Epithelial cell of proximal tubule (primary cell): Measurements from ENCODE around the gene DCAF7. TPM values are rescaled to one million over a fixed set of nuclear protein-coding genes. Genes with fewer than 3 reads are reported as not detected.
A peak's percentile ranks its signal among the peaks of the same experiment; 100 is the strongest.

ENCODE experiments used
- DNase-seq: peaks from one replicate; pipeline ENCODE4 v3.0.0-alpha.2; 2011; ENCODE audit warnings: low read depth
- H3K4me3 ChIP-seq: 2 replicates; pipeline ENCODE4 v1.5.1; 2011; ENCODE audit warnings: low read depth, mild to moderate bottlenecking, low read length
- total RNA-seq: library from RNA; depleted of rRNA; stranded (reverse); fragments of >200 nt; gene quantifications from 2 replicates; pipeline ENCODE4 v1.2.3, GENCODE V29; 2015
- TF ChIP-seq, protein P1 (sequence below): conservative IDR thresholded peaks from 2 replicates; pipeline ENCODE4 v1.5.1; 2012; ENCODE audit warnings: low read depth, mild to moderate bottlenecking, low read length

The DCAF7 gene
- total RNA-seq, 1 donor from 2014 or later = 45.8 TPM

- TF ChIP-seq, protein P1, sequence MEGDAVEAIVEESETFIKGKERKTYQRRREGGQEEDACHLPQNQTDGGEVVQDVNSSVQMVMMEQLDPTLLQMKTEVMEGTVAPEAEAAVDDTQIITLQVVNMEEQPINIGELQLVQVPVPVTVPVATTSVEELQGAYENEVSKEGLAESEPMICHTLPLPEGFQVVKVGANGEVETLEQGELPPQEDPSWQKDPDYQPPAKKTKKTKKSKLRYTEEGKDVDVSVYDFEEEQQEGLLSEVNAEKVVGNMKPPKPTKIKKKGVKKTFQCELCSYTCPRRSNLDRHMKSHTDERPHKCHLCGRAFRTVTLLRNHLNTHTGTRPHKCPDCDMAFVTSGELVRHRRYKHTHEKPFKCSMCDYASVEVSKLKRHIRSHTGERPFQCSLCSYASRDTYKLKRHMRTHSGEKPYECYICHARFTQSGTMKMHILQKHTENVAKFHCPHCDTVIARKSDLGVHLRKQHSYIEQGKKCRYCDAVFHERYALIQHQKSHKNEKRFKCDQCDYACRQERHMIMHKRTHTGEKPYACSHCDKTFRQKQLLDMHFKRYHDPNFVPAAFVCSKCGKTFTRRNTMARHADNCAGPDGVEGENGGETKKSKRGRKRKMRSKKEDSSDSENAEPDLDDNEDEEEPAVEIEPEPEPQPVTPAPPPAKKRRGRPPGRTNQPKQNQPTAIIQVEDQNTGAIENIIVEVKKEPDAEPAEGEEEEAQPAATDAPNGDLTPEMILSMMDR = no peak
- DNase-seq = no peak
- peak overlapping the region; percentile 87 for H3K4me3 ChIP-seq
These were observed 71.0 kb downstream of the DCAF7 start for GRCh38 chr17:63621229-63621683.

GRCh38 chr17:63621684-63622573 is 71.7 kb downstream of the DCAF7 start, which contains the start of gene MAP3K3:
TSS of gene MAP3K3 (plus strand) at chr17:63622417. CDS start at chr17:63622760, 343 bp downstream.
- H3K4me3 ChIP-seq = peak within 1 kb of the TSS; percentile 87
- DNase-seq = peak; percentile 97
- TF ChIP-seq, protein P1 = peak; percentile 3

- H3K4me3 ChIP-seq = peak overlapping the region; percentile 87
- DNase-seq = no peak
- TF ChIP-seq, protein P1 = no peak
These were observed 72.5 kb downstream of the DCAF7 start for GRCh38 chr17:63622574-63623390.

- TF ChIP-seq, protein P1 = no peak
- peak overlapping the region; percentile 87 for H3K4me3 ChIP-seq
- no peak for DNase-seq
These were observed 73.7 kb downstream of the DCAF7 start for GRCh38 chr17:63623786-63624530.

GRCh38 chr17:63624531-63624880 is 74.2 kb downstream of the DCAF7 start:
- H3K4me3 ChIP-seq = no peak overlapping the region
- TF ChIP-seq, protein P1 = no peak
- DNase-seq = no peak

DNA sequence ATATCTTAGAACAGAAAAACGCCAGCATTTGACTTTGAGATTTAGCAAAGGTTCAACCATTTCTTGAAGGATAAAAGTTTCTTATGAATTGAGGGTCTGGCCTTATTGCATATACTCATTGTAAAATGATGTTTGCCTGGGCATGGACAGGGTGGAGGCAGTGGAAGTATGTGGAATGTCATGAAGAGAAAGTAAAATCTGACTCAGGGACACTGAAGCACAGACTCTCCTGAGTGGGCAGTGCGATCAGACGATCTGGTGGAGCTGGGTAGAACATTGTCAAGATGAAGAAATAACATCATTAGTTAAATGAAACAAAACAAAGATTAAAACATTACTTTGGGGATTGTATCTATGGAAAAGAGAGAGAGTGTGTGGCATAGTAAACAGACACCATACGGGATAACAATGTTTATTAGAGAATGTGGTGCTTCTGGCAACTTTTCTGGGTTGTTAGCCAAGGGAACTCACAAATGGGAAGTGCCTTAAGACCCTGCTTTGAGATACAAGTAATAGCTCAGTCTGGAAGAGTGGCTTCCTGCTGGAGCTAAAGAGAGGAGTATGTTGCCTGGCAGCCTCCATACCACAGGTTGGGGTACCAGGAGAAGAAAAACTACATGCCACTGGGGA is 76.4 kb downstream of the DCAF7 start:
- no peak for DNase-seq
- H3K4me3 ChIP-seq = no peak overlapping the region
- TF ChIP-seq, protein P1 = no peak
